Activated CD8-positive, alpha-beta memory T cell treated with anti-CD3 and anti-CD28 coated beads for 48 hours (primary cell): ENCODE data around the gene ZBTB48.
"Not testable (repeated sequence)": the region's sequence is repeated elsewhere in the genome, so short reads cannot be mapped to it uniquely, and the experiment has no call there.

Experiments
- DNase-seq, 3 experiments: peaks; one replicate each; pipeline ENCODE4 v3.0.0-alpha.2; 2020; ENCODE audit warnings: low read depth in 2 of 3, low spot score in 2 of 3

The ZBTB48 gene

GRCh38 chr1:6579374-6580118 is at the start of gene ZBTB48:
Gene ZBTB48, plus strand, starts transcription at chr1:6579994. Its CDS starts 616 bp downstream, at chr1:6580610.
- DNase-seq = peak; percentile 85 to 98 (median 89)

DNA sequence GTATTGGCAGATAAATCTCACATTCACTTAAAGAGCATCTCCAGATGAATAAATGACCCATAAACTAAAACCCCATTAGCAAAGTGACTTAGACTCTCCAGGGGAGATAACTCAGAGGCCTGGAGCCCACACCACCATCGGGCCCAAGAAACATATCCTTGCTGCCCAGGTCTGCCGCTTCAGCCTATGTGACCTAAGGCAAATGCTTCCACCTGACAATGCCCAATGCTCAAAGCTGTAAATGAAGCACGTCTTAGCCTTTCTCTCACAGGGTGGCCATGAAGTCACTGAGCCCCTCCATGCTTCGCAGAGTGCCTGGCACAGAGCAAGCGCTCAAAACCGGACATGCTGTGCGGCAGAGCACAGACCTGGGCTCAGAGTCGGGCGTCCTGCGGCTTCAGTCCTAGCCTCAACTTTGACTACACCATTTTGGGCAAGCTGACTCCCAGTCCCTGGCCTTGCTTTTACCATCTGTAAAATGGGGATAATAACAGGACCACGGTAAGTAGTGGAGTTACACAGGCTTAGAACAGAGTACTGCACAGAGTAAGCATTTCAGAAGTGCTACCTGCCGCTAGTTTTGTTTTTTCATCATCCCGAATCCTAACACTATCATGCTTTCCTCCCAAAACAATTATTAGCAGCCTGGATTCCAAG is 49.2 kb upstream of the ZBTB48 start:
- DNase-seq = no peak

GRCh38 chr1:6531996-6532395 is 47.8 kb upstream of the ZBTB48 start:
- DNase-seq = no peak

GRCh38 chr1:6534248-6534822 is 45.5 kb upstream of the ZBTB48 start:
- no peak for DNase-seq

- DNase-seq = no peak
Observed at GRCh38 chr1:6535214-6535613, 44.6 kb upstream of the ZBTB48 start.

GRCh38 chr1:6536291-6536690 is 43.5 kb upstream of the ZBTB48 start:
- DNase-seq = no peak

DNA sequence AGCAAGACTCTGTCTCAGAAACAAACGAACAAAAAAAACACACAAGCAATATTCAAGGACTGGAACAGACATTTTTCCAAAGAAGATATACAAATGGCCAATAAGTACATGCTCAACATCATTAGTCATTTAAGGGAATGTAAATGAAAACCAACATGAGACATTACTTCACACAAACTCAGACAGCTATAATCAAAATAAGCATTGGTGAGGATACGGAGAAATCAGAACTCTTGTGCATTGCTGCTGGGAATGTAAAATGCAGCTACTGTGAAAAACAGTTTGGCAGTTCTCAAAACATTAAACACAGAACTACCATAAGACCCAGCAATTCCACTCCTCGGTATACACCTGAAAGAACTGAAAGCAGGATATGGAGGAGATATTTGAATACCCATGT is 40.8 kb upstream of the ZBTB48 start:
- no peak for DNase-seq

DNA sequence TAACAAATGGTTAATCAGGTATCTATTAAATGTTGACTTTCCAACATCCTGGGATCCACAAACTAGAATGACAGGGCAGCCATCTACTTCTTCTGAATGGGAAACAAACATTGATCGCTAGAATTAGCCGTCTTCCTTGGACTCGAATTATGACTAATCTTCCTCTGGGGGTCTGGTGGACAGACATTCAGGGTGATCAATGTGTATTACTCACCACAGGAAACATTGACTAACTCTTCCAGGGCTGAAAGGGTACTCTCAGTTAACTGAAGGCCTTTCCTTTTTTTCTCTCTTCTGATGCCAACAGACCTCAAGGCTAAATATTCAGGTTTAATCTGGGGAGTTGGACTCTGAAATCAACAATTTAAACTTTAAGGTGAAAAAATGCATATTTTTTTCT is 35.0 kb upstream of the ZBTB48 start:
- DNase-seq = no peak

DNA sequence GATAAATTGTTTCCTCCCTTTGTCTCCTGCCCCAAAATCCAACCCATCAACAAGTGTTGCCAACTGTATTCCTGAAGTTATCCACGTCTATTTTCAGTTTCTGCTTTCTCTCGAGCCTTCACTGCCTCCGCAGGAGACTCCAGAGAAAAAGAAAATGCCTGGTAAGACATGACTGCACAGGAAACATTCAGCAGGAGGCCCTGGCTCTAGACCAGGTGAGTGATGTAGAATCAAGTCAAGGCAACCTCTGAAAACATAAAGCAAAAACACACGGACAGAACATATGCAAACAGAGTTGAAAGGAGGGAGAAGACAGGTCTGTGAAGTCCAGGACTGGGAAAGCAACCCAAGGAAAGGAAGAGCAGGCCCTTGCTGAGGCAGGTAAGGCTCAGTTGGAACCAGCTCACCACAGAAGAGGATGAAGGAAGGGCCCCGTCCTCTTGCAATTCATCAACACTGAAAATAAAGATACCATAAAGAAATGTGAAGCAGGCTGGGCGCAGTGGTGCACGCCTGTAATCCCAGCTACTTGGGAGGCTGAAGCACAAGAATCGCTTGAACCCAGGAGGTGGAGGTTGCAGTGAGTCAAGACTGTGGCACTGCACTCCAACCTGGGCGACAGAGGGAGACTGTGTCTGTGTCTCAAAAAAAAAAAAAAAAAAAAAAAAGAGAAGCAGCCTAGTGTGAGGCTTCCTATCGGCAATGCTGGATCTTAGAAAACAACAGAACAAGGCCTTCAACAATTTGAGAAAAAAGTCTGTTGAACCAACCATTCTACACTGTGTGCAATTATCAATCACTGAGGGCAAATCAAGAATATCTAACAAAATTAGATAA is 34.3 kb upstream of the ZBTB48 start:
- no peak for DNase-seq

DNA sequence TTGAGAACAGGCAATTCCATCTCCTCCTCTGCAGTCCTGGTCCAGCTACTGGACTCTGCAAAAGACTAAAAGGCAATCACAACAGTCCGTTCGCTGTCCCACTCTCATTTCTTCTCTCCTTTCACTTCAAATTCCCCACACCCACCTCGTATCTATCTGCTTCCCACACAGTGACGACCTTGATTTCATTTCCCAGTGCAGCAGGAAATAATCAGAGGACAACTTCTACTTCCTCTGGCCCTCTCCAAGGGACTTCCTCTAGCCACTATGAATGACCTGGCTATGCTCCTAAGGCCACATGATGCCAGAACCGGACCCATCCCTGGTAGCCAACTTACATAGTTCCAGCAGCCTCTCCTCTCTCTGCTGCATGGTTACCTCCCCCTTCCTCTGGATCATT is 33.5 kb upstream of the ZBTB48 start:
- no peak for DNase-seq

GRCh38 chr1:6547301-6547700 is 32.5 kb upstream of the ZBTB48 start:
- DNase-seq = no peak

DNA sequence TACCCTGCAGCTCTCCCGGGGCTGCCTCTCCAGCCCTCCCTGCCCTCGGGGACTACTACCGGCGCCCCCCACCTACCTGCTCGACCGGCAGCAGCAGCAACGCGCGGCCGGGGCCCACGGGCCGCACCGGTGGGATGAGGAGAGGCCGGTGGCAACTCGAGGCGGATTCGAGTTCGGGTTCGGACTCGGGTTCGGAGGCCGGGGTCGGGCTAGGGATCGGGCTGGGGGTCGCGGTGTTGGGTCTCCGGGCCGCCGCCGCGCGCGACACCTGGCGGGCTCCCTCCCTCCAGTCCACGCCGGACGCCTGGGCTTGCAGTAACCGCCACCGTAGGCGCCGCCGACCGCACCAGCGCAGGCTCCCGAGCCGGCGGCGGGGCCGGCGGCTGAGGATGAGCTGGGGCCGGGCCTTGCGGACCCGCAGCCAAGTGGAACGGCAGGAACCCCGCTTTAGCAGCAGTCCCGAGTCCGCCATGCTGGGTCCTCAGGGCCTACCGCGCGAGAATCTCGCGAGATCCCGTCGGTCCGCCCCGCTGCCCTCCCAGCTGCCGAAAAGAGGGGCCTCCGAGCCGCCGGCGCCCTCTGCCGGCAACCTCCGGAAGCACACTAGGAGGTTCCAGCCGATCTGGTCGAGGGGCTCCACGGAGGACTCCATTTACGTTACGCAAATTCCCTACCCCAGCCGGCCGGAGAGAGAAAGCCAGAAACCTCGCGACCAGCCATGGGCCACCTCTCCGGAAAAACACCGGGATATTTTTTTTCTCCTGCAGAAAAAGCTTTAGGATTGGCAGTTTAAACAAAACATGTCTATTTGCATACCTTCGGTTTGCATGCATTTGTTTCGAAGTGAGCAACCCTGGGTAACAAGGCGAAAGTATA is 25.5 kb upstream of the ZBTB48 start, which contains the start of gene NOL9:
Gene NOL9 (minus strand): TSS at position 483 of the 876 bp plus-strand sequence. CDS start 11 bp downstream, at position 472.
- DNase-seq = peak; percentile 90 to 97 (median 92)

DNA sequence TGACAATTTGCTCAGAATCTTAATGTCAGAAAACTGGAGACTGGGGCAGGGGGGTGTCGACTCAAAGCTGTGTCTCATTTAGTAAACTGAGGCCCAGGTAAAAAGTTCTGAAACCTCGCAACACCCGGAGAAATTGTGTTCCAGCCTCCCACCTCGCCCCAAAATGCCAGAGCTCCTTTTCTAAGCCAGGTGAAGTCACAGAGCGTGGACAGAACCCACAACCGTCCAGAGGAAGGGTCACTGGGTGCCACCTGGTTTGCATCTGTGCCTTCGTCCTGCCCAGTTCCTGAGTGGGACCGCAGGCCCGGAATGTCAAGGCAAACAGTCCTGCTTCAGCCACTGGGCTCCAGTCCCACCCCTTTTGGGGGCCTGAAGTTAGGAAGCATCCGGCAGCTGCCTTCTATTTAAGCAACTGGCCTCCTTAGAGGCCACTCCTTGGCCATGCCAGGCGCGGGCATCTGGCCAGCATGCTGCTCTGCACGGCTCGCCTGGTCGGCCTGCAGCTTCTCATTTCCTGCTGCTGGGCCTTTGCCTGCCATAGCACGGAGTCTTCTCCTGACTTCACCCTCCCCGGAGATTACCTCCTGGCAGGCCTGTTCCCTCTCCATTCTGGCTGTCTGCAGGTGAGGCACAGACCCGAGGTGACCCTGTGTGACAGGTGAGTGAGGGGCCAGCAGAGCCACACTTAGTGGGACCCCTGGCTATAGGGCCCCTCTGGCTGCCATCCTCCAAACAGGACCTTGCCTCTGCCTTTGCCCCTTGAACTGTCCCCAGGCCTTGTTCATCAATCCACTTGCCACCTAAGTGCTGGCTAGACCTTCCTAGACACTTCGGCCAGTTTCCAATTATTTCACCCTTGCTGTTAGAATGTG is 24.7 kb upstream of the ZBTB48 start, which contains the start of gene TAS1R1:
Gene TAS1R1 (plus strand): TSS at position 401 of the 872 bp plus-strand sequence. CDS start 67 bp downstream, at position 468.
- no peak for DNase-seq

- no peak for DNase-seq
Observed at GRCh38 chr1:6557597-6557996, 22.2 kb upstream of the ZBTB48 start.

- DNase-seq = not testable (repeated sequence)
Observed at GRCh38 chr1:6559161-6559560, 20.6 kb upstream of the ZBTB48 start.

GRCh38 chr1:6560267-6560666 is 19.5 kb upstream of the ZBTB48 start:
- DNase-seq = no peak

DNA sequence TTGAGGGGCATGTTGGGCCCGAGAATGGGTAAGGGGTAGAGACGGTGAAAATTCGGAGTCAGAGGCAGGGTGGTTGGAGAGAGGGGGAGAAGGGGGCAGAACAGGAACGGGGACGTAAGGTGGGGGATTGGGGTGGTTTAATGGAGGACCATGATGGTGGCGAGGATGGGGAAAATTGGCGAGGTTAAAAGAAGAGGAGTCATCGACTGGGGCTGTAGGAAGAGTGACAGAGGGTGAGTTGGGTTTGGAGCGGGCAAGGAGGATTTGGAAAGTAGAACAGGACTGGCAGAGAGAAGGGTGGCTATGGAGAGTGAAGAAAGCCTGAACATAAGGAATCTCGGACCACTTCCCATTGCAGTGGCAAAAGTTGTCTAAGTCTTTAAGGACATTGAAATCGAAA is 10.8 kb upstream of the ZBTB48 start:
- no peak for DNase-seq

DNA sequence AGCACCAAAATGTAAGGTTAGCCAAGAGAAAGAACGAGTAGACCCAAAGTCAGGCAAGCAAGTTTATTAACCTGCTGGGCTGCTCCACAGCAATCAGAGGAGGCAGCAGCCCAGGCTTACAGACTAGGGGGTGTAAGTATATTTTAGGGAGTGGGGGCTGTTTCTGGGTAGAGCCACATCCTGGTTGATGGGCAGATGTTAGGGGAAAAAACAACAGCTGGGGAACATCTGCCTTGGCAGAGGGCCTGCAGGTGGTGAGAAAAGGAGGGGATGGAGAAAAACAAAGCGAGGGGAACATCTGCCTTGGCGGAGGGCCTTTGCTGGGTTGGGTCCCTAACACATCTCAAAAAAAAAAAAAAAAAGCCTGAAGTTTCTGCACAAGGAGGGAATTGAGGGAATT is 9.7 kb upstream of the ZBTB48 start:
- DNase-seq = no peak

GRCh38 chr1:6570987-6571386 is 8.8 kb upstream of the ZBTB48 start:
- no peak for DNase-seq
